NCI-H1417 (cell line): Measurements from ENCODE around the gene NPM3.
"Not testable (repeated sequence)": the region's sequence is repeated elsewhere in the genome, so short reads cannot be mapped to it uniquely, and the experiment has no call there.

ENCODE experiments used
- DNase-seq, 3 experiments: peaks; one replicate each; lab custom pipeline; 2025; lab: John Stamatoyannopoulos, UW

Gene NPM3

GRCh38 chr10:101807158-101807557 is 23.9 kb upstream of the NPM3 start:
- DNase-seq: no peak

GRCh38 chr10:101803511-101803910 is 20.3 kb upstream of the NPM3 start:
- no peak for DNase-seq

GRCh38 chr10:101797403-101798059 is 14.3 kb upstream of the NPM3 start:
- no peak for DNase-seq

GRCh38 chr10:101793526-101793925 is 10.3 kb upstream of the NPM3 start:
- DNase-seq: no peak

- DNase-seq: no peak
Observed at GRCh38 chr10:101789686-101790085, 6.4 kb upstream of the NPM3 start.

GRCh38 chr10:101789231-101789630 is 6.0 kb upstream of the NPM3 start:
- DNase-seq: not testable (repeated sequence)

GRCh38 chr10:101785801-101786200 is 2.6 kb upstream of the NPM3 start:
- DNase-seq: no peak

GRCh38 chr10:101784558-101784957 is 1.3 kb upstream of the NPM3 start:
- DNase-seq: no peak

- DNase-seq: no peak
Observed at GRCh38 chr10:101783736-101784118, 481 bp upstream of the NPM3 start.

- DNase-seq: no peak
Observed at GRCh38 chr10:101781984-101782810, 1.0 kb downstream of the NPM3 start.

- DNase-seq: no peak
Observed at GRCh38 chr10:101781655-101781983, 1.6 kb downstream of the NPM3 start.

GRCh38 chr10:101780818-101781654 is 2.2 kb downstream of the NPM3 start:
- peak; percentile 17 to 60 (median 19) for DNase-seq

GRCh38 chr10:101780187-101780817 is 2.9 kb downstream of the NPM3 start:
- DNase-seq: no peak

- peak in 1 of 3 experiments; percentile 56 for DNase-seq
Observed at GRCh38 chr10:101779544-101780186, 3.6 kb downstream of the NPM3 start.

- peak in 1 of 3 experiments; percentile 19 for DNase-seq
Observed at GRCh38 chr10:101778781-101779543, 4.3 kb downstream of the NPM3 start.

GRCh38 chr10:101778151-101778780 is 5.0 kb downstream of the NPM3 start:
- DNase-seq: no peak

GRCh38 chr10:101777619-101778145 is 5.6 kb downstream of the NPM3 start:
- no peak for DNase-seq

GRCh38 chr10:101776161-101776817 is 7.0 kb downstream of the NPM3 start:
- DNase-seq: no peak
